ENCODE results near the gene FAXDC2. TPM values are rescaled to one million over a fixed set of nuclear protein-coding genes. Genes with fewer than 3 reads are reported as not detected.

Gene FAXDC2
- total RNA-seq, 2 donors from 2014 or later: not detected

- peaks cover 14% of the 10 kb centered on the region for H3K36me3 Mint-ChIP-seq (ENCODE audit: low read depth)
- H3K9me3 Mint-ChIP-seq: no peaks in the 10 kb centered on the region
- no peak overlapping the region for H3K4me3 Mint-ChIP-seq
- no peaks in the 10 kb centered on the region for H3K27me3 Mint-ChIP-seq
- H3K27ac Mint-ChIP-seq: peak overlapping the region; percentile 86
- ATAC-seq (replicated peaks): peak; percentile 44
- H3K4me1 Mint-ChIP-seq: peaks cover 47% of the 10 kb centered on the region
Measured at GRCh38 chr5:154783774-154784460, 66.5 kb downstream of the FAXDC2 start.

DNA sequence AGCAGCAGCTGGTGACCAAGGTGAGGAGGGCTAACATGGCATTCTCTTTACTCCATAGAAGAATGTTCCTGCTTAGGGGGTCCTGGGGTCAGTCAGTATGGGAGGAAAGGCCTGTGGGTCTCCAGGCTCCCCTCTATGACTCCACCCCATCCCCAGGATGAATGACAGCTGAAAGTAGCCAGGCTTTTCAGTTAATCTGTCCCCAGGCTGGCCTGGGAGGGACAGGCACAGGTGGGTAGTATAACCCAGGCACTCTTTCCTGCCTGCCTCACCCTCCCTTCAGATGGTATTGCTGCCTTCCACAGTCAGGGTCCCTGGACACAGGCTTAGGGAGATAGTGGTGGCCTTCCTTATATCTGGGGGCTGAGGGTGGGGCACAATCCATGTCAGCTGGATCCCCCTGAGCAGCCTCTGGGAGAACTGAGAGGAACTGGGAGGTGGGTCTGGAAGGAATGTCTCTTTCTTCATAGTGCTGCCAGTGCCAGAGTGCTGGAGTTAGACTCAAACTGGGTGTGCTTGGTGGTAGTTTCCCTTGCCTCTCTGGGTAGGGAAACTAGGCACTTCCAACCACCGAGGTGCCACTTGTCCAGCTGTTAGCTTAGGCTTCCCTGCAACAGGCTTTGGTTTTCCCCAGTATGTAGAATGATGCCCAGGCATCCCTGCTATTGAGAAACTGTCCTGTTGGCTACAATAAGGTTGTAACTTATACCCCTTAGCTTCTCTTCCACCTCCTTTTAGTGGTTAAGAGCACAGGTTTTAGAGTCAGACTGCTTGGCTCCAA lies 67.4 kb downstream of the FAXDC2 start:
- H3K27me3 Mint-ChIP-seq: no peaks in the 10 kb centered on the region
- no peaks in the 10 kb centered on the region for H3K9me3 Mint-ChIP-seq
- peak overlapping the region; percentile 86 for H3K27ac Mint-ChIP-seq
- H3K36me3 Mint-ChIP-seq (ENCODE audit: low read depth): peaks cover 7% of the 10 kb centered on the region
- peaks cover 43% of the 10 kb centered on the region for H3K4me1 Mint-ChIP-seq
- ATAC-seq (replicated peaks): no peak
- H3K4me3 Mint-ChIP-seq: no peak overlapping the region

DNA sequence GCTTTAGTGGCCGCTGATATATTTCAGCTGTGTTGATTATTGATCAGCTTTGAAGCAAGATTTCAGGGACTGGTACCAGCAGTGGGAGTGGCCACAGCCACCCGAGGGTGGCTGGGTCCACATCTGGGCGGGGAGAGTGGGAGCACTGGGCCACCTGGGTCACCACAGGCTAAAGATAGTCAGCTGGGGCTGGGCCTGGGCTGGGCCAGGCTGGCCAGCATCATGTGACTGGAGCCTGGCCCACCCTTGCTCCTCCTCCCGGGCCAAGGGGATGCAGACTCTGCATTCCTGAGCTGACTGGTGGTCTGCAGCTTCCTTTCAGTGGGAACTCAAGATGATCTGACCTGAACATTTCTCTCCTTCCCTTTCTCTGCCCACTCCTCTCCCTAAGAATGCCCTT lies 68.1 kb downstream of the FAXDC2 start:
- Mint-ChIP-seq H3K4me1 (peaks cover 41% of the 10 kb centered on the region), H3K27ac (peak overlapping the region; percentile 86), H3K4me3 (no peak overlapping the region), H3K36me3 (ENCODE audit: low read depth) (peaks cover 5% of the 10 kb centered on the region), H3K27me3 (no peaks in the 10 kb centered on the region), H3K9me3 (no peaks in the 10 kb centered on the region)
- no peak for ATAC-seq (replicated peaks)

GRCh38 chr5:154780128-154780527 lies 70.3 kb downstream of the FAXDC2 start:
- peaks cover 6% of the 10 kb centered on the region for H3K36me3 Mint-ChIP-seq (ENCODE audit: low read depth)
- H3K27ac Mint-ChIP-seq: peak overlapping the region; percentile 74
- H3K9me3 Mint-ChIP-seq: no peaks in the 10 kb centered on the region
- H3K4me3 Mint-ChIP-seq: peak overlapping the region; percentile 16
- peak; percentile 29 for ATAC-seq (replicated peaks)
- H3K4me1 Mint-ChIP-seq: peaks cover 33% of the 10 kb centered on the region
- H3K27me3 Mint-ChIP-seq: no peaks in the 10 kb centered on the region

DNA sequence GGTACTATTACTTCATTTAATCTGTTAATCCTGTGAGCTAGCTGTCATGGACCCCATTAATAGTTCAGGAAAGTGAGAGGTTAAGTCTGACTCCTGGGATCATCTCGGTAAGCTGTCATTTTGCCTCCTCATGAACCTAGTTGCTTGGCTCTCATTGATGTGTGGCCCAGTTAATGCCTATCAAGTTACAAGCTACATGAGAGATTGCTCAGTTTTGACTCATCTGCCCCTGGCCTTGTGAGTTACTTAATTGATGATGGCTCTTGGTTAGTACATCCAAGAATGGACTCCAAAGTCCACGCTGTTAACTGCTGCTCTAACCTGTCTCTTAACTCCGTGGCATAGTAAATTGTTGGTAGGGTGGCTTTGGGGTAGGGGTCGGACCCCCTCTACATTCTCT lies 71.3 kb downstream of the FAXDC2 start:
- peaks cover 15% of the 10 kb centered on the region for H3K36me3 Mint-ChIP-seq (ENCODE audit: low read depth)
- H3K4me1 Mint-ChIP-seq: peaks cover 30% of the 10 kb centered on the region
- no peaks in the 10 kb centered on the region for H3K9me3 Mint-ChIP-seq
- H3K27me3 Mint-ChIP-seq: no peaks in the 10 kb centered on the region
- H3K4me3 Mint-ChIP-seq: no peak overlapping the region
- peak overlapping the region; percentile 74 for H3K27ac Mint-ChIP-seq
- ATAC-seq (replicated peaks): no peak

- H3K36me3 Mint-ChIP-seq (ENCODE audit: low read depth): peaks cover 15% of the 10 kb centered on the region
- ATAC-seq (replicated peaks): no peak
- no peaks in the 10 kb centered on the region for H3K27me3 Mint-ChIP-seq
- no peak overlapping the region for H3K27ac Mint-ChIP-seq
- peaks cover 31% of the 10 kb centered on the region for H3K4me1 Mint-ChIP-seq
- H3K9me3 Mint-ChIP-seq: no peaks in the 10 kb centered on the region
- no peak overlapping the region for H3K4me3 Mint-ChIP-seq
Measured at GRCh38 chr5:154778534-154778933, 71.9 kb downstream of the FAXDC2 start.

DNA sequence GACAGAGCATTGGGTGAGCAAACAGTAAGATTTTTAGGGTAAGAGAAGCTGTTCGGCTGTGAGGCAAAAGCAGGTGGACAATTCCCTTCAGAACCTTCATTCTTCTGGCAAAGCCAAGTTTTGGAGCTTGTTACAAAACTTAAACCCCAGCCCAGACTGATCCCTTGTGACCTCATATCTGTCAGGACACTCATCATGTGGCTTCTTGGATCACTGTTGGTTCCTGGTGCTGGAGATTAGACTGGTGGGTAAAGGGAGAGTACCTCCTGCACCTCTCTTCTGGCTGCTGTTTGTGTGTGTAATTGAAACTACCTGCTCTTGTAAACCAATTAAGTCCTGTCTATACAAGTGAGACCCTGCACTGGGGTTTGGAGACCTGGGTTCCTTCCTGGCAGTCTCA lies 74.2 kb downstream of the FAXDC2 start:
- Mint-ChIP-seq H3K4me1 (peaks cover 28% of the 10 kb centered on the region), H3K4me3 (no peak overlapping the region), H3K27me3 (no peaks in the 10 kb centered on the region), H3K36me3 (ENCODE audit: low read depth) (peaks cover 24% of the 10 kb centered on the region), H3K27ac (peak overlapping the region; percentile 47), H3K9me3 (no peaks in the 10 kb centered on the region)
- peak; percentile 31 for ATAC-seq (replicated peaks)

- H3K9me3 Mint-ChIP-seq: no peaks in the 10 kb centered on the region
- H3K27me3 Mint-ChIP-seq: no peaks in the 10 kb centered on the region
- H3K4me3 Mint-ChIP-seq: no peak overlapping the region
- ATAC-seq (replicated peaks): no peak
- peaks cover 29% of the 10 kb centered on the region for H3K4me1 Mint-ChIP-seq
- H3K27ac Mint-ChIP-seq: peak overlapping the region; percentile 74
- peaks cover 36% of the 10 kb centered on the region for H3K36me3 Mint-ChIP-seq (ENCODE audit: low read depth)
Measured at GRCh38 chr5:154773326-154773725, 77.1 kb downstream of the FAXDC2 start.

- Mint-ChIP-seq H3K9me3 (no peaks in the 10 kb centered on the region), H3K36me3 (ENCODE audit: low read depth) (peaks cover 43% of the 10 kb centered on the region), H3K4me3 (no peak overlapping the region), H3K27me3 (no peaks in the 10 kb centered on the region), H3K4me1 (peaks cover 44% of the 10 kb centered on the region), H3K27ac (peak overlapping the region; percentile 25)
- ATAC-seq (replicated peaks): no peak
Measured at GRCh38 chr5:154771383-154771901, 79.0 kb downstream of the FAXDC2 start.

DNA sequence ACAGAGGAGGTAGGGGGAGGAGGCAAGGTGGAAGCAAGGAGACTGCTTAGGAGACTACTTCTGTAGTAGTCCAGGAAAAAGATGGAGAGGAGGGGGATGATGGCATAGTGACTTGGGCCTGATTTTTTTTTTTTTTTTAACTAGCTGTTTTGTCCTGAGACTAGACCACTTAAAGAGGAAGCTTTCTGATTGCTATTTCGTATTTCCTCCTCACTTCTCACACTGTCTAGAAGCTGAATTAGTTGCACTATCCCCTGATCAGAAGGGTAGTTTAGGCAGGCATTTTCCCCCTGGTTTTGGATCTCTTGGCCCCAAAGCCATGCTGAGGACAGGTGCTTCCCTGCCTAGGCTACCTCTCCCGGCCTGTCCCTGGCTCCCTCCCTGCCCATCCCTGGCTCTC lies 80.3 kb downstream of the FAXDC2 start:
- H3K4me3 Mint-ChIP-seq: peak overlapping the region; percentile 16
- no peaks in the 10 kb centered on the region for H3K27me3 Mint-ChIP-seq
- H3K9me3 Mint-ChIP-seq: no peaks in the 10 kb centered on the region
- peaks cover 54% of the 10 kb centered on the region for H3K4me1 Mint-ChIP-seq
- ATAC-seq (replicated peaks): no peak
- peak overlapping the region; percentile 83 for H3K27ac Mint-ChIP-seq
- peaks cover 44% of the 10 kb centered on the region for H3K36me3 Mint-ChIP-seq (ENCODE audit: low read depth)

Other genes with a start within 250 kb of the FAXDC2 start
- 100 to 1,000 TPM; 121 to 242 TPM for gene LARP1, start 95.2 kb downstream of the FAXDC2 start, total RNA-seq
- gene CNOT8, start 8.0 kb upstream of the FAXDC2 start, total RNA-seq: 100 to 1,000 TPM in 1 of 2 donors, 10 to 100 TPM in 1; 87.4 to 173 TPM
- 10 to 100 TPM; 27.6 to 37.3 TPM for gene GEMIN5, start 87.6 kb upstream of the FAXDC2 start, total RNA-seq
- 10 to 100 TPM; 66.4 to 92.0 TPM for gene MRPL22, start 90.5 kb upstream of the FAXDC2 start, total RNA-seq
- gene KIF4B, start 163.2 kb upstream of the FAXDC2 start, total RNA-seq: under 1 TPM in 1 of 2 donors, not detected in 1; 0.32 TPM